DMS 273 treated with DMSO at 0.1 percent for 48 hours (cell line): ENCODE measurements around the gene OR56A3.
"Not testable (repeated sequence)": the region's sequence is repeated elsewhere in the genome, so short reads cannot be mapped to it uniquely, and the experiment has no call there.

Source experiments
- DNase-seq: peaks from one replicate; lab custom pipeline; 2025; lab: John Stamatoyannopoulos, UW

OR56A3 gene

GRCh38 chr11:5941951-5942350 lies at the start of gene OR56A3:
Gene OR56A3 (plus strand): TSS chr11:5942251. CDS start chr11:5947347, 5,096 bp downstream.
- DNase-seq, result no peak

- DNase-seq, result no peak
These were observed 49.1 kb upstream of the OR56A3 start, which contains the start of gene OR52E5 for GRCh38 chr11:5892908-5893307. Gene OR52E5 (plus strand): TSS chr11:5893208. CDS start chr11:5900777, 7,569 bp downstream.

- DNase-seq, result no peak
These were observed 42.5 kb upstream of the OR56A3 start for GRCh38 chr11:5899534-5899933.

- DNase-seq, result no peak
These were observed 31.5 kb upstream of the OR56A3 start for GRCh38 chr11:5910540-5910939.

GRCh38 chr11:5922749-5923426 lies 19.2 kb upstream of the OR56A3 start:
- no peak for DNase-seq

GRCh38 chr11:5923427-5923776 lies 18.6 kb upstream of the OR56A3 start:
- DNase-seq, result no peak

GRCh38 chr11:5923794-5924193 lies 18.3 kb upstream of the OR56A3 start:
- no peak for DNase-seq

- no peak for DNase-seq
These were observed 13.8 kb upstream of the OR56A3 start for GRCh38 chr11:5928271-5928670.

- no peak for DNase-seq
These were observed 13.2 kb upstream of the OR56A3 start for GRCh38 chr11:5928811-5929210.

GRCh38 chr11:5929571-5930368 lies 12.3 kb upstream of the OR56A3 start:
- no peak for DNase-seq

GRCh38 chr11:5930614-5931013 lies 11.4 kb upstream of the OR56A3 start:
- DNase-seq, result no peak

GRCh38 chr11:5931061-5931460 lies 11.0 kb upstream of the OR56A3 start:
- no peak for DNase-seq

GRCh38 chr11:5932671-5933070 lies 9.4 kb upstream of the OR56A3 start:
- no peak for DNase-seq

- DNase-seq, result no peak
These were observed 8.9 kb upstream of the OR56A3 start for GRCh38 chr11:5933116-5933515.

- DNase-seq, result no peak
These were observed 4.0 kb upstream of the OR56A3 start for GRCh38 chr11:5937868-5938602.

- no peak for DNase-seq
These were observed 3.5 kb upstream of the OR56A3 start for GRCh38 chr11:5938603-5938965.

GRCh38 chr11:5940748-5941147 lies 1.3 kb upstream of the OR56A3 start:
- no peak for DNase-seq

GRCh38 chr11:5955586-5955985 lies 13.5 kb downstream of the OR56A3 start:
- no peak for DNase-seq

GRCh38 chr11:5960704-5961320 lies 18.8 kb downstream of the OR56A3 start:
- DNase-seq, result not testable (repeated sequence)

- DNase-seq, result no peak
These were observed 24.9 kb downstream of the OR56A3 start for GRCh38 chr11:5966958-5967357.

- no peak for DNase-seq
These were observed 25.7 kb downstream of the OR56A3 start for GRCh38 chr11:5967708-5968107.

GRCh38 chr11:5968394-5968793 lies 26.3 kb downstream of the OR56A3 start, which contains the start of gene OR56A5:
Gene OR56A5 (minus strand): TSS chr11:5968494. CDS start chr11:5968494, 0 bp downstream.
- no peak for DNase-seq
